NT2/D1 (cell line): ENCODE data around the gene OR5H14.
"Not testable (repeated sequence)": the region's sequence is repeated elsewhere in the genome, so short reads cannot be mapped to it uniquely, and the experiment has no call there.

Experiments
- YY1 ChIP-seq: IDR thresholded peaks from 2 replicates; pipeline ENCODE4 v1.6.1; 2011; ENCODE audit not compliant: insufficient read length, insufficient read depth
- ZNF274 ChIP-seq: IDR thresholded peaks from 2 replicates; pipeline ENCODE4 v1.6.1; 2011; ENCODE audit warnings: mild to moderate bottlenecking, low read depth, low read length

DNA sequence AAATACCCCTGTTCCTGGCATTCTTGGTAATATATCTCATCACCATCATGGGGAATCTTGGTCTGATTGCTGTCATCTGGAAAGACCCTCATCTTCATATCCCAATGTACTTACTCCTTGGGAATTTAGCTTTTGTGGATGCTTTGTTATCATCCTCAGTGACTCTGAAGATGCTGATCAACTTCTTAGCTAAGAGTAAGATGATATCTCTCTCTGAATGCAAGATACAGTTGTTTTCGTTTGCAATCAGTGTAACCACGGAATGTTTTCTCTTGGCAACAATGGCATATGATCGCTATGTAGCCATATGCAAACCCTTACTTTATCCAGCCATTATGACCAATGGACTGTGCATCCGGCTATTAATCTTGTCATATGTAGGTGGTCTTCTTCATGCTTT lies 2.2 kb downstream of the OR5H14 start:
- not testable (repeated sequence) for TF ChIP-seq YY1, ZNF274
